Esophagus mucosa (tissue), 1 donor: Measurements from ENCODE around the gene SPTLC3. TPM values are rescaled to one million over a fixed set of nuclear protein-coding genes. Genes with fewer than 3 reads are reported as not detected.
A peak's percentile ranks its signal among the peaks of the same experiment; 100 is the strongest.

ENCODE experiments used
- ATAC-seq: fragments of 200-7000 bp; cut with Tn5 transposase; one replicate; pipeline ENCODE4 v1.9.1; 2020
- total RNA-seq: library from RNA; stranded (reverse); gene quantifications from one replicate; pipeline ENCODE4 v1.2.4, GENCODE V29; 2023
- donor health status: DM: yes; HTN: yes; CAD: no.

Gene SPTLC3
- total RNA-seq, 1 donor from 2014 or later, result 9.0 TPM

GRCh38 chr20:13034115-13034514 lies 25.3 kb downstream of the SPTLC3 start:
- no peak for ATAC-seq

- no peak for ATAC-seq
These were observed 26.2 kb downstream of the SPTLC3 start for GRCh38 chr20:13034936-13035335.

- ATAC-seq, result no peak
These were observed 26.8 kb downstream of the SPTLC3 start for GRCh38 chr20:13035399-13036152.

- ATAC-seq, result no peak
These were observed 29.0 kb downstream of the SPTLC3 start for GRCh38 chr20:13037727-13038126.

- ATAC-seq, result no peak
These were observed 33.0 kb downstream of the SPTLC3 start for GRCh38 chr20:13041574-13042457.

- ATAC-seq, result no peak
These were observed 33.7 kb downstream of the SPTLC3 start for GRCh38 chr20:13042458-13042794.

GRCh38 chr20:13046409-13046808 lies 37.6 kb downstream of the SPTLC3 start:
- ATAC-seq, result no peak

GRCh38 chr20:13054011-13054410 lies 45.2 kb downstream of the SPTLC3 start:
- ATAC-seq, result no peak

- ATAC-seq, result no peak
These were observed 50.1 kb downstream of the SPTLC3 start for GRCh38 chr20:13058666-13059389.

GRCh38 chr20:13059398-13060136 lies 50.8 kb downstream of the SPTLC3 start:
- ATAC-seq, result no peak

- no peak for ATAC-seq
These were observed 51.6 kb downstream of the SPTLC3 start for GRCh38 chr20:13060327-13060726.

GRCh38 chr20:13061381-13061780 lies 52.6 kb downstream of the SPTLC3 start:
- ATAC-seq, result peak; percentile 87

- no peak for ATAC-seq
These were observed 54.0 kb downstream of the SPTLC3 start for GRCh38 chr20:13062789-13063188.

GRCh38 chr20:13068336-13068735 lies 59.6 kb downstream of the SPTLC3 start:
- ATAC-seq, result peak; percentile 82

GRCh38 chr20:13081877-13082276 lies 73.1 kb downstream of the SPTLC3 start:
- no peak for ATAC-seq

GRCh38 chr20:13082378-13082777 lies 73.6 kb downstream of the SPTLC3 start:
- no peak for ATAC-seq

GRCh38 chr20:13085275-13085674 lies 76.5 kb downstream of the SPTLC3 start:
- peak; percentile 80 for ATAC-seq

- no peak for ATAC-seq
These were observed 81.2 kb downstream of the SPTLC3 start for GRCh38 chr20:13089950-13090469.

GRCh38 chr20:13092111-13092510 lies 83.3 kb downstream of the SPTLC3 start:
- no peak for ATAC-seq

GRCh38 chr20:13094976-13095375 lies 86.2 kb downstream of the SPTLC3 start:
- ATAC-seq, result no peak

GRCh38 chr20:13098720-13099355 lies 90.1 kb downstream of the SPTLC3 start:
- ATAC-seq, result no peak

- peak; percentile 89 for ATAC-seq
These were observed 90.9 kb downstream of the SPTLC3 start for GRCh38 chr20:13099676-13100075.
